ENCODE data around the gene PLEK2. TPM values are rescaled to one million over a fixed set of nuclear protein-coding genes. Genes with fewer than 3 reads are reported as not detected.
A peak's percentile ranks its signal among the peaks of the same experiment; 100 is the strongest.

PLEK2 gene
- polyA plus RNA-seq, 1 donor (not counting 4 experiments of a cell fraction or from before 2014, with no cell fraction given), result 219 TPM

- no peaks in the 10 kb centered on the region for H3K9me3 ChIP-seq (ENCODE audit: control insufficient read depth, low read depth, low read length)
- dilution Hi-C loops (cut with MboI; ENCODE audit: extremely low pct_ligation_motif_present, low sequenced_read_pairs), result no loop called here
- no peaks in the 10 kb centered on the region for H3K9me1 ChIP-seq (ENCODE audit: control insufficient read depth, extremely low read depth, insufficient read depth, low read length)
- no peak overlapping the region for H2AFZ ChIP-seq (ENCODE audit: control insufficient read depth, low read length)
- FAIRE-seq (no peak), DNase-seq (ENCODE audit: low read depth, low spot score) (no peak)
- no peak for TF ChIP-seq CTCF (optimal IDR thresholded peaks at IDR 0.05 in 1 of 3, IDR thresholded peaks at IDR 0.05 in 1 of 3, conservative IDR thresholded peaks at IDR 0.05 in 1 of 3; ENCODE audit: extremely low read depth in 1 of 3, insufficient read depth in 2 of 3, low read length in 3 of 3)
- no peak for TF ChIP-seq EZH2 (IDR thresholded peaks at IDR 0.05; ENCODE audit: low read length)
- no peak overlapping the region for H3K9ac ChIP-seq (ENCODE audit: control insufficient read depth, extremely low read depth, insufficient read depth, low read length)
- H3K27me3 ChIP-seq (ENCODE audit: control insufficient read depth, extremely low read depth, insufficient read depth, low read length), result no peaks in the 10 kb centered on the region
- no peak overlapping the region for H3K4me3 ChIP-seq (ENCODE audit: control insufficient read depth in 2 of 3, extremely low read depth in 1 of 3, insufficient read depth in 2 of 3, low read depth in 1 of 3, low read length in 3 of 3)
- peaks cover under 1% of the 10 kb centered on the region for H3K79me2 ChIP-seq (ENCODE audit: control insufficient read depth, insufficient read depth, low read length)
- H3K4me2 ChIP-seq (ENCODE audit: control insufficient read depth, extremely low read depth, insufficient read depth, low read depth, low read length), result peak overlapping the region; percentile 20
- peaks cover 29 to 43% of the 10 kb centered on the region in 2 experiments for H3K36me3 ChIP-seq (ENCODE audit: control insufficient read depth in 2 of 2, extremely low read depth in 1 of 2, insufficient read depth in 2 of 2, low read length in 2 of 2)
- no peaks in the 10 kb centered on the region for H4K20me1 ChIP-seq (ENCODE audit: control insufficient read depth, extremely low read depth, insufficient read depth, low read length)
- H3K4me1 ChIP-seq (ENCODE audit: control insufficient read depth, extremely low read depth, insufficient read depth, low read length), result peaks cover 17% of the 10 kb centered on the region
- peak overlapping the region; percentile 35 for H3K27ac ChIP-seq (ENCODE audit: control insufficient read depth, insufficient read depth, low read length)
These were observed 26.8 kb downstream of the PLEK2 start for GRCh38 chr14:67385120-67385519.

- Histone ChIP-seq H3K79me2 (ENCODE audit: control insufficient read depth, insufficient read depth, low read length) (peaks cover 22% of the 10 kb centered on the region), H3K9ac (ENCODE audit: control insufficient read depth, extremely low read depth, insufficient read depth, low read length) (no peak overlapping the region), H3K4me2 (ENCODE audit: control insufficient read depth, extremely low read depth, insufficient read depth, low read depth, low read length) (no peak overlapping the region), H3K9me1 (ENCODE audit: control insufficient read depth, extremely low read depth, insufficient read depth, low read length) (no peaks in the 10 kb centered on the region), H2AFZ (ENCODE audit: control insufficient read depth, low read length) (no peak overlapping the region), H3K4me1 (ENCODE audit: control insufficient read depth, extremely low read depth, insufficient read depth, low read length) (no peaks in the 10 kb centered on the region), H3K36me3 (ENCODE audit: control insufficient read depth in 2 of 2, extremely low read depth in 1 of 2, insufficient read depth in 2 of 2, low read length in 2 of 2) (peaks cover 28 to 44% of the 10 kb centered on the region in 2 experiments), H3K27ac (ENCODE audit: control insufficient read depth, insufficient read depth, low read length) (no peak overlapping the region), H3K4me3 (ENCODE audit: control insufficient read depth in 2 of 3, extremely low read depth in 1 of 3, insufficient read depth in 2 of 3, low read depth in 1 of 3, low read length in 3 of 3) (no peak overlapping the region), H3K27me3 (ENCODE audit: control insufficient read depth, extremely low read depth, insufficient read depth, low read length) (no peaks in the 10 kb centered on the region), H3K9me3 (ENCODE audit: control insufficient read depth, low read depth, low read length) (no peaks in the 10 kb centered on the region), H4K20me1 (ENCODE audit: control insufficient read depth, extremely low read depth, insufficient read depth, low read length) (no peaks in the 10 kb centered on the region)
- dilution Hi-C loops (cut with MboI; ENCODE audit: extremely low pct_ligation_motif_present, low sequenced_read_pairs), result no loop called here
- TF ChIP-seq CTCF (optimal IDR thresholded peaks at IDR 0.05 in 1 of 3, IDR thresholded peaks at IDR 0.05 in 1 of 3, conservative IDR thresholded peaks at IDR 0.05 in 1 of 3; ENCODE audit: extremely low read depth in 1 of 3, insufficient read depth in 2 of 3, low read length in 3 of 3) (no peak), EZH2 (IDR thresholded peaks at IDR 0.05; ENCODE audit: low read length) (no peak)
- FAIRE-seq, result no peak
- no peak for DNase-seq (ENCODE audit: low read depth, low spot score)
These were observed 34.0 kb downstream of the PLEK2 start for GRCh38 chr14:67377916-67378315.
